ENCODE measurements around the gene NOP9.

Gene NOP9

DNA sequence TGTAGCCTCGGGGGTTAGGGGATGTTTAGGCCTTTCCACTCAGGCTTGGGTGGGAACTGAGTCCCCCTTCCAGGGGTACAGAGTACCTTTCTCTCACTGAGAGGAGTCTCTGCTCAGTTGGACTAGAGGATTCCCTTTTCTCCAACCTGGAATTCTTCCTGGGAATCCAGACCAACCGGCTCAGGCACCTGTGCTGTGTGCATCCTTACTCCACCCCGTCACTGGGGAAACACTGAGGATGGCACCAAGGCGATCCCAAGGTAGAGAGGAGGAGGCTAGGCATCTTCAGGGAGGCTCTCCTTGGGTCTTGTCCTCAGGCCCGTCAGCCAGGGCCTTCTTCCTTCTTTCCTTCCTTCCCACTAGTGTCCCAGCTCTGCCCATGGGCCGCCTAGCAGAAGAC lies 35.8 kb upstream of the NOP9 start:
- FAIRE-seq = no peak

GRCh38 chr14:24264298-24264697 lies 35.4 kb upstream of the NOP9 start:
- FAIRE-seq (no peak), DNase-seq (ENCODE audit: low spot score) (no peak)

More for the DNA sequence above, 35.8 kb upstream of the NOP9 start:
- no peak for DNase-seq (ENCODE audit: low spot score)

- DNase-seq (ENCODE audit: low spot score) (no peak), FAIRE-seq (no peak)
Measured at GRCh38 chr14:24266344-24267244, 33.1 kb upstream of the NOP9 start.

GRCh38 chr14:24267516-24267915 lies 32.1 kb upstream of the NOP9 start:
- no peak for FAIRE-seq
- DNase-seq (ENCODE audit: low spot score) = no peak

DNA sequence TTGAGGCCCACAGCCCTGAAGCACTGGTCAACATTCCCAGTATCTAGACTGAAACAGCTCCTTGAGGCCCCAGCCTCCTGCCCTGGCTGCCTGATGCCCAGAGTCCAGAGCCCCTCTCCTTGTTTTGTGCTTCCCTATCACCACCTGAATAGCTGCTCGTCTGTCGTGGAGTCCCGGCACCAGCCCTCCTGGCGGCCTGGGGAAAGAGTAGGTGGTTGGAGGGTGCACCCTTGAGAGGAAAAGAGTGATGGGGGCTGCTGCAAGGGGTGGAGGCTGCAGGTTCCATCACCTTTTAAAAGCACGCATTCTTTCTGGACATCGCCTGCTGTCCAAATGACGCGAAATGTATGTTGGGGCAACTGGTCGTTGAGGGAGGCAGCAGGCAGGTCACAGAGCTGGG lies 31.4 kb upstream of the NOP9 start:
- DNase-seq (ENCODE audit: low spot score) (no peak), FAIRE-seq (no peak)

- DNase-seq (ENCODE audit: low spot score) (no peak), FAIRE-seq (no peak)
Measured at GRCh38 chr14:24269368-24269767, 30.3 kb upstream of the NOP9 start.

DNA sequence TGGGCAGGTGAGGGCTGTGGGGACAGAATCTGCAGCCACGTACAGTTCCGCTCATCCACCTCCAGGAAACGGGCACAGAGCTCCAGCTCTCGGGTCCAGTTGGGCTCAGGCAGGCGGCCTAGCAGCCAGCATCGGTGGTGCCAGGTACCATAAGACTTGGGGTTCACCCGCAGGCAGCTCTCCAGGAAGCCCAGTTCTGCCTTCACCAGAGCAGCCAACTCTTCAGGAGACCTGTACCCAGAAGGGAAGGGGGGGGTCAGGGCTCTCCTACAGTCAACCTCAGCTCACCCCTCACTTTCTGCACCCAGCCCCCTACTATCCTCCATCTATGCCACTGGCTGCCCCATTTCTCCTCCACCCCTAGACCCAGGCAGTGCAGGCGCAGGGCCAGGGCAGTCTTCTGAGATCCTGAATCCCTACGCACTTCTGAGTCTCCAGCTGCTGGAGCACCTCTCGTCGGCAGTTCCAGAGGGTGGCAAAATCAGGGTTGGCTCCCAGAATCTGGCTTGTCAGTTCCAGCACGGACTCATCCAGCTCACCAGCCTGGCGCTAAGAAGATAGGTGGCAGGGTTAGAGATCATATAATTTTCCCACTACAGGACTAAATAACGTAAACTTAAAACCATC lies 29.6 kb upstream of the NOP9 start:
- DNase-seq (ENCODE audit: low spot score) (no peak), FAIRE-seq (no peak)

DNA sequence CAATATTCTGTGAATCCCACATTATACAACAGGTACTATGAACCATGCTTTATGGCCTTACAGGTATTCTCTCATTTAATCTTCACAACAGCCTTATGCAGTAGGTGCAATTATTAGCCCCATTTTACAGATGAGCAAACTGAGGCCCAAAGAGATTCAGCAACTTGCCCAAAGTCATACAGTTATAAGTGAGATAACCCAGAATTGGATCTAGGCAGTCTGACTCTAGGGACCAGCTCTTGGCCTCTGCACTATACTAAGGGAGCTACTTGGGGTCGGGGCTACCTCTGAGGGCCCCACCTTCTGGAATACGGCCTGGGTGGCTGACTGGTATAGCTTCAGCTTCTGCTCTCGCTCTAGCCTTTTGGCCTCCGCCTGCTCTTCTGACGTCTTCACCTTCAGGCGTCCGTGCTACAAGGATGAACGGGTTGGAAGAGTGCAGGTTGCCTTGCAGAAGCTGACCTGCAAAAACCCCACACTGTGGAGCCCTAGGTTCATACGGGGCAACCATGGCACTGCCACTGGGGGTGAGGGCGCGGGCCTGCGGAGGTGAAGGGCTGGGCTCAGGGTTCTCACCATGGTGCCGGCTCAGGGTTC lies 29.0 kb upstream of the NOP9 start:
- DNase-seq (ENCODE audit: low spot score) (no peak), FAIRE-seq (no peak)

GRCh38 chr14:24271134-24271833 lies 28.4 kb upstream of the NOP9 start, which contains the start of gene RABGGTA:
TSS of gene RABGGTA (minus strand) at chr14:24271597. CDS start at chr14:24271115, 482 bp downstream.
- no peak for FAIRE-seq

GRCh38 chr14:24271834-24272263 lies 27.8 kb upstream of the NOP9 start:
- FAIRE-seq = no peak
- no peak for DNase-seq (ENCODE audit: low spot score)

More at GRCh38 chr14:24271134-24271833, 28.4 kb upstream of the NOP9 start, which contains the start of gene RABGGTA:
- DNase-seq (ENCODE audit: low spot score) = peak; percentile 58

DNA sequence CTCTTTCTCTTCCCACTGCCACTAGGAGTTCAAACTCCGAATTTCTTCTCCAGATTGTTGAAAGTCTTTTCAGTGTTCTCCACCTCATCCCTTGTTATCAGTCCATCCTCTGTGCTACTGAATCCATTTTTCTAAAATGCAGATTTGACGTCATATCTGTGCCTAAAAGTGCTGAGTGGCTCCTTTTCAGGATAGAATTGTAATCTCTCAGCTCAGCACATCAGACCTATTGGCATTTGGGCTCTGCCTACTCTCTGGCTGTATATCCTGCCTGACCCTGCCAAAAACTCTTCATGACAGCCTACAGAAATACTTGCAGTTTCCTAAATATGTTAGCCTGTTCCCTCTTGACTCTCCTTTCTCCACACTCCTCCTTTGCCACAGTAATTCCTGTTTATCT lies 27.2 kb upstream of the NOP9 start:
- DNase-seq (ENCODE audit: low spot score) (no peak), FAIRE-seq (no peak)

DNA sequence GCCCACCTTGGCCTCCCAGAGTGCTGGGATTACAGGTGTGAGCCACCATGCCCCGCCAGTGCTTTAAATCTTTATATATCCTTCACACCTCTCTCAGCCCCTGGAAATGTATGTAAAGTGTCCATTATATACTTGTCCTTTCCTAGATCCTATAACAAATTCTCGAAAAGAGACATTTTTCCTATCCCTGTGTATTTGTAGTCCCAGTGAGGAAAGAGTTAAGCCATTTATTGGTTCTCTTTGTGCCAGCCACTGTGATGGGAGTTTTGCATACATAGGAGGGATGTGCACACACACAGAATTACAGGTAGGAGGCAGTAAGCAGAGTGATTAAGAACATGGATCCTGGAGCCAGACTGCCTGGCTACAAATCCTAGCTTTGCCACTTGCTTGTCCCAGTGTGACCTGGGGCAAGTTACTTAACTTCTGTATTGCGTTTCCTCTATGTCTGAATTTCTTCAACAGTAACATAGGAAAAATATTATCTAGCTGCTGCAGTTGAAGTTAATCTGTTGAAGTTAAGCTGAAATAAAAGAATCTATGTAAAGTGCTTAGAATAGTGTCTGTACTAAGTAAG lies 26.1 kb upstream of the NOP9 start:
- FAIRE-seq = no peak
- no peak for DNase-seq (ENCODE audit: low spot score)

- FAIRE-seq (no peak), DNase-seq (ENCODE audit: low spot score) (no peak)
Measured at GRCh38 chr14:24274101-24274543, 25.5 kb upstream of the NOP9 start.

- FAIRE-seq = no peak
- no peak for DNase-seq (ENCODE audit: low spot score)
Measured at GRCh38 chr14:24277071-24277470, 22.6 kb upstream of the NOP9 start.

- no peak for DNase-seq (ENCODE audit: low spot score)
- FAIRE-seq = no peak
Measured at GRCh38 chr14:24277606-24278321, 21.9 kb upstream of the NOP9 start.

DNA sequence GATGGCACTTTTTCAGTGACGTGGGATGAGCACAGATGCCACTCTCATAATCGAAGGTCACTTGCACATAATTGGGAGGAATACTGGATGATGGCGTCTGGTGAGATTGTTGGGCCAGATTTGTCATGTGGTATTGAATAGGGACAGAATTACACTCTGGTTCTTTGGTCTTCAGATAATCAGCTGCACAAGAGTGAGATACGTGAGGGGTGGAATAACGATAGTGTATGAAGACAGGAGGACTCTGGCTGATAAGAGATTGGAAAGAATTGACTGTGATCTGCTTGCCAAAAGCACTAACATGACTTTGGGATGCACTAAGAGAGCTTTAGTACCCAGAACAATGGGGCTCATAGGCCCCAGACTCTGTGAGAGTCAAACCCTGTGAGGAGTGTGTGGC lies 21.2 kb upstream of the NOP9 start:
- no peak for DNase-seq (ENCODE audit: low spot score)
- FAIRE-seq = no peak

GRCh38 chr14:24279301-24280186 lies 20.1 kb upstream of the NOP9 start:
- FAIRE-seq (no peak), DNase-seq (ENCODE audit: low spot score) (peak; percentile 3)

GRCh38 chr14:24280797-24281460 lies 18.7 kb upstream of the NOP9 start:
- DNase-seq (ENCODE audit: low spot score) = no peak
- FAIRE-seq = no peak

GRCh38 chr14:24281636-24282035 lies 18.0 kb upstream of the NOP9 start:
- DNase-seq (ENCODE audit: low spot score) (no peak), FAIRE-seq (no peak)
